Forelimb muscle (tissue), 1 donor: ENCODE data around the gene CDH23. TPM values are rescaled to one million over a fixed set of nuclear protein-coding genes. Genes with fewer than 3 reads are reported as not detected.

ENCODE experiments used
- DNase-seq: peaks from one replicate; pipeline ENCODE4 v3.0.0-alpha.2; 2013; ENCODE audit warnings: low read depth
- polyA plus RNA-seq: library from polyadenylated mRNA; unstranded; fragments of 120-200 nt; gene quantifications from one replicate; pipeline ENCODE4 v1.2.1, GENCODE V29; 2013; ENCODE audit not compliant: insufficient read length

Gene CDH23
- polyA plus RNA-seq, 1 donor: 4.1 TPM

- no peak for DNase-seq
These were observed 87.4 kb downstream of the CDH23 start for GRCh38 chr10:71483885-71484751.

DNA sequence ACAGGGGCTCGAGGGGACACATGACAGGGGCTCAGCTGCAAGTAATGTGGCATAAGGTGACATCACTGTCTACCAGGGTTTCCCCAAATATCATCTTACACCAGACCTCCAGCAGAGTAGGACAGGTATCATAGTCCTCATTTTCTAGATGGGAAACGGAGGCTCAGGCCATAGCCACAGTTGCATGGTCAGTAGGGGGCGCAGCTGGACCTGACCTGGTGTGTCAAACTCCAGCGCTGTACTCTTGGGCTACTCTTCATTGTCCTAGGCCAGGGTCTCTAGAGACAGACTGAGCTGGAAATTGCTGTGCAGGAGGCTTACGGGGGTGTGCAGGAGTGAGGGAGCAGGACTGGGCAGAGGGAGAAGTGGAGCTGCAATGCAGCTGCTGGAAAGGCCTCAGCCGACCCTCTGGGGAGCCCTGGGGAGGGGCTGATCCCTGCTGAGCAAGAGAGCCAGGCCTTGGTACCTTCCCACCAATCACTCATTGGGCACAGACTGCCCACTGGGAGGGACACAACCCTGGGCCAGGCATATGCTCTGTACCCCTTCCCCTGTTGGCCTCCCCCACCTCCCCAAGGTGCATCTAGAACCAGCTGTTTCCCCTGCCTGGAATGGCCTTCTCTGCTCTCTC, 89.9 kb downstream of the CDH23 start:
- no peak for DNase-seq

DNA sequence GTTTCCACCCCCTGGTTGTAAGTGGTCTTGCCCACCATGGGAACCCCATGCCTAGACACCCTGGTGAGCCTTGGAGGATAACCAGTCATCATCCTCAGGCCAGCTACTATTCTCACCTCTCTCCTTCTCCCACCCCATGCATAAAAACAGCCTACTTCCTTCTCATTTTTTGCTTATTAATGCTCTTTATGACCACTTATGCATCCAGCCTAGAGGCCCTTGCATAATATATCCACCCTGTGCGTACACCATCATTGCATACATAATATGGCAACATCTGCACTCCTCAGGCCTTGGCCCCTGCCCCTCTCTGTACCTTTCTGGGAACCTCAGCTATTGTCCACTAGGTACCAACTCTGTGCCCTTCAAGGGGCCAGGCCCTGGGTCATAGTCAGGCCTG, 91.0 kb downstream of the CDH23 start:
- no peak for DNase-seq

GRCh38 chr10:71489077-71489476, 92.4 kb downstream of the CDH23 start:
- DNase-seq: no peak

DNA sequence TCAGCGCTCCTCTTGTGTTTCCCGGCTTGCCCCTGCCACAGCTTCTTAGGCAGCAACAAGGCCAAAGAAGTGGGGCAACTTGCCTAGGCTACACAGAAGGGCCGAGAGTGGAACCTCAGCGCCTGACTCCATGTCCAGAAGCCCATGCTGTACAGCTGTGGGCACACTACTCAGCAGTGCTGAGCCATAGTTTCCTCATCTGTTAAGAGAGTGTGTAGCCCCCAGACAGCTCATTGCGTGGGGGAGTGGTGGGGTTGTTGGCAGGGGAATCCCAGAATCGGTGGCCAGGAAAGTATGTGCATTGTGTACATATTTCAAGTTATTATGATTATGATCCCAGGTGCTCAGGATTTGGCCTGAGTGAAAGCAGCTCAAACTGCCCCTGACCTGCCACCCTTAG, 96.2 kb downstream of the CDH23 start:
- no peak for DNase-seq

DNA sequence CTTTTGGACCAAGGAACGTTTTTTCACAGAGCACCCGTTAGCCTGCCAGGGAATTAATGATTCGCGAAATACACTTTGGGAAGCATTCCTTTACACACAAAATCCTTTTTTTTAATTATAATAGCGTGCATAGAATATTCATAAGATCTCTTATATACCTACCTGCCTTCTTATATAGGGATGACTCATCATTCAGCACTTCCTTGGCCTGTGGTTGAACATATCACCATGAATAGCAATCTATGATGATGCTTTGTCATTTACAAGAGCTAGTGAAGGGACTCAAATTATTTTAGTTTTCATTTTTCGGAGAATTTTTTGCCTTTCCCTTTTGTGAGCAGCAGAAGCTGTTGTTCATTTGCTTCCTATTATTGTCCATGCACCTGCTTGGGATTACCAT, 97.0 kb downstream of the CDH23 start:
- no peak for DNase-seq

GRCh38 chr10:71494476-71494875, 97.8 kb downstream of the CDH23 start:
- DNase-seq: no peak

GRCh38 chr10:71494980-71495381, 98.3 kb downstream of the CDH23 start:
- DNase-seq: no peak

- DNase-seq: no peak
These were observed 100.4 kb downstream of the CDH23 start for GRCh38 chr10:71496927-71497762.

GRCh38 chr10:71497763-71498326, 101.1 kb downstream of the CDH23 start:
- no peak for DNase-seq

DNA sequence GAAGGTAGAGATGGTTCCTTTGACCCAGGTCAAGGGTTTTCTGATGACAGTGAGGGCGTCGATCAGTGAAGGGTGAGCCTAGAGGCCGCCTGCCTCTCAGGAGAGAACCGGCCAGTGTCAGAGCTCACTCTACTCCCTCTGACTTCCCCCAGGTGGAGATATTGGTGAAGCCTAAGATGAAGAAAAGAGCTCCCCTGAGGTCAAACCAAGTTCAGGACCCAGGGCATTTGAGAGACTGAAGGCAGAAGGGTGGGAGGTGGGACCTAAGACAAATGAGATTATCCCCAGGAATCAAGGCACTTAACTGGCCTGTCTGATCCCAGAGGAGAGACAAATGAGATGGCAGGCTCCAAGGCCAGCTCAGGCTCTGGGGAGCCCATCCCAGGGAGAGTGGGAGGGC, 104.7 kb downstream of the CDH23 start:
- no peak for DNase-seq

DNA sequence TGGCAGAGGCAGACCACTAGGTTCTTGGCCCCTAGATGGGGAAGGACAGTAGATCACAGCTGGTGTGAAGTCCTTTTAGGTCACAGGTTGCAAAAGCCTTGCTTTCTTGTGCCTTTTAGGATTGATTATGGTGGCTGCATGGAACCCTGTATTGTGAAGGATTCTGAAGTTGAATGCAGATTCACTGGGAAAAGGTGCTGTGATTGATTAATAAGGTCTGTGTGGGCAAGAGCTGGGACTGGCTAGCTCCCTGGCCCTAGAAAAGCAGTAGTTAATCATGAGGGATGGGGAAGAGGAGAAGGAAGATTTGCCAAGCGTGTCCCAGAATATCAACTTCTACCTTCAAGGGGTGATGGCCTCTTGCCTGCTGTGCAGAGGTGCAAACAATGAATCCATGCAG, 105.5 kb downstream of the CDH23 start:
- DNase-seq: no peak

DNA sequence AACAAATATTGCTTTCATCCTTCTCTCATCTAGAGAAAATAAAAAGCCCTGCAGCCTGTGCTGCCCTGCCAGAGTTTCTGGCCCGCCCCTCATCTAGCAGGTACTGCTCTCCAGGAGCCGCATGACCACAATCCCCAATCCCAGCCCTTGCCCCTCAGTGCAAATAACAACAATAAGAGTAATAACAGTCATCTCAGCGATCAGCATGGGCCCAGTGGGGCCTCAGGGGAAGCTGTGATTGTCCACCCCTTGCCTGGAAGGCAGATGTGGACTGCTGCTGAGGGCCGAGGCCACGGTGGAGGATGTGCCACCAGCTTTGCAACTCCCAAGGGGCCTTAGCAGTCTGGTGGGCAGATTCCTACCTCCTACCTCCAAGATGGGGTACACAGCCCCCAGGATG, 106.1 kb downstream of the CDH23 start:
- DNase-seq: no peak

DNA sequence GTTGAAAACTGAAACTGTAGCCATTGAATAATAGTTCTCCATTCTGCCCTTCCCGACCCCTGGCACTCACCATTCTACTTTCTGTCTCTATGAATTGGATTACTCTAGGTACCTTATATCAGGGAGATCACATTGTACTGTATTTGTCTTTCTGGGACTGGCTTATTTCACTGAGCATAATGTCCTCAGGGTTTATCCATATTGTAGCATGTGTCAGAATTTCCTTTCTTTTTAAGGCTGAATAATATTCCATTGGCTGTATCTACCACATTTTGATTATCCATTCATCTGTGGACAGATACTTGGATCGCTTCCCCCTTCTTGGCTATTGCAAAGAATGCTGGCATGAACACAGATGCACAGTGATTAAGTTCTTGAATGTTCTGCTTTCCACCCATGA, 107.4 kb downstream of the CDH23 start:
- no peak for DNase-seq

DNA sequence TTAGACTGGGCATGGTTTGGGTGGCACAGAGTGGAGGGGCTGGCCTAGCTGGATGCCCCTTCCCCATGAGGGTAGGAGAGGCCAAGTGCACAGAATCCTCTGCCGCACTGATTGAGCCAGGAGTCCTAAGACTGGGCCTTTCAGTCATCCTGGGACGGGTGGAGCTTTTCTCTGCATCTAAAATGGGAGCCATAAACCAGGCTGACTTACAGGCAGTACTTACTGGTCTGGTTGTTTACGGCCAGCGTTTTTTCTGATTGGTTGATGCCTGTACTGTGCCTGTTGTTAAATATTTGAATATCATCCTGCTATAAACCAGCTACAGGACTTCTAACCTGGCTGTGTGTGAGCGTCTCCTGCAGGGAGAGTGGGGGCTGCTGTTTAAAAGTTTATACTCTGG, 107.8 kb downstream of the CDH23 start:
- DNase-seq: no peak

- DNase-seq: no peak
These were observed 109.1 kb downstream of the CDH23 start for GRCh38 chr10:71505862-71506261.

- no peak for DNase-seq
These were observed 112.7 kb downstream of the CDH23 start for GRCh38 chr10:71509444-71509843.

DNA sequence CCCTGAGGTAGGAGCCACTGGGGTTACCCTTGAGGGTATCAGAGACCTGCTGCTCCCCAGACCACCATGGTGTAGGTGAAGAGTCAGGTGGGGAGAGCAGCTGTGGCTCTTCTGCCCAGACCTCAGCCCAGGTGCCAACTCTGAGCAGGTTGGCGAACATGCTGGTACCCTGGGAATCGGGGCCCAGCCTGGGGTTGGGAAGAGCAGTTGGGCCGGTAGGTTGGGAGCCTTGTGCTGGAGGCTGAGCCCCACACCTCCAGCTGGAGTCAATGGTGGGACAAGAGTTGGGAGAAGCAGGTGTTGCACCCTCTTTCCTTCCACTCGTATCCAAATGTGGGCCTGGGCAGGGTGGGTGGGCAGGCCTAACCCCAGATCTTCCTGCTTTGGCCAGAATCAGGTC, 114.5 kb downstream of the CDH23 start:
- no peak for DNase-seq

DNA sequence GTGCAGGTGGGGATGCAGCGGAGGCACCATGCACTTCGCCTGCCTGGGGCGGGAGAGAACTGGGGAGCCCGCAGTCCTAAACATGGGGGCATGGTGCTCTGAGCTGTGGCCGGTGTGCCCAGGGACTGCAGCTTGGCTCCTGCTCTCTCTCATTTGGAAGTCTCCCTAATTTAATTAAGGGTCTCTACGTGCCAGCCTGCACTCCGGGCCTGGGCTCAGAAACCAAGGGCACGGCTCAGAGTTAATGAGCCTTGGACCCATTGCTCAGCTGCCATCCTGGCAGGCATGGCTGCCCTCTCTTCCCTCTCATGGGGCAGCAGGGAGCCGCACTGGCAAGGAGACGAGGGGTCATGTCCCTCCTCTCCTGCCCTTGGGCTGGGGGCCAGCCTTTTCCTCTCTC, 115.6 kb downstream of the CDH23 start:
- no peak for DNase-seq

- no peak for DNase-seq
These were observed 116.2 kb downstream of the CDH23 start for GRCh38 chr10:71512761-71513539.

DNA sequence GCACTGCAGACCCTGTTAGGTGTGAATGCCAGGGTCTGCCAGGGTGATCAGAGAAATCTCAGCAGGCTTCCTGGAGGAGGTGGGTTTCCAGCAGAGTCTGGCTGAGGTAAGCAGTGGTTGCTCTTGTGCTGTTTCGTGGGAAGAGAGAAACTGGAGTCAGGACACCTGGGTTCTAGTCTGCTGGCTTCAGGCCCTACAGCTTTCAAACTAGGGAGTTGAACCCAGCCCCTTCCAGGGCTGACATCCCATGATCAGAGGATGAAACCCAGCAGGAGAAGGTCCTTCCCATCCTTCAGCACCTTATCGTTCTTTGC, 116.8 kb downstream of the CDH23 start:
- DNase-seq: no peak

DNA sequence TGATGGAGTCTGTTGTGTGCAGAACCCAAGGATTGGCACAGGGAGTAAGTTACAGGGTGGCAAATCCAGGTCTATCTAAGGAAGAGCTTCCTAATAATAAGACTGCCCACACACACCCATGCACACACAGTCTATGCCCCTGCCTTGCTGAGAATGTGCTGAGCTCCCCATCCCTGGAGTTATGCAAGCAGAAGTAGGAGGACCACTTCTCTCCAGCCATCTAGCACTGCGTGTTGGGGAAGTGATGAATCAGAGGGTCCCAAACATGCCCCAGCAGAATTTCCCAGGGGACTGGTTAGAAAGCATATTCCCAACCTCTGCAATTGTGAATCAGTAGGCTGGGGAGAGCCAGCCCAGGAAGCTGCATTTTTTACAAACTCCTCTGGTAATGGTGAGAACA, 117.2 kb downstream of the CDH23 start:
- DNase-seq: no peak
